Measurements from ENCODE around the gene ITPK1.

ITPK1 gene

GRCh38 chr14:93120517-93120916 is 4.8 kb upstream of the ITPK1 start:
- TF ChIP-seq, protein P1, sequence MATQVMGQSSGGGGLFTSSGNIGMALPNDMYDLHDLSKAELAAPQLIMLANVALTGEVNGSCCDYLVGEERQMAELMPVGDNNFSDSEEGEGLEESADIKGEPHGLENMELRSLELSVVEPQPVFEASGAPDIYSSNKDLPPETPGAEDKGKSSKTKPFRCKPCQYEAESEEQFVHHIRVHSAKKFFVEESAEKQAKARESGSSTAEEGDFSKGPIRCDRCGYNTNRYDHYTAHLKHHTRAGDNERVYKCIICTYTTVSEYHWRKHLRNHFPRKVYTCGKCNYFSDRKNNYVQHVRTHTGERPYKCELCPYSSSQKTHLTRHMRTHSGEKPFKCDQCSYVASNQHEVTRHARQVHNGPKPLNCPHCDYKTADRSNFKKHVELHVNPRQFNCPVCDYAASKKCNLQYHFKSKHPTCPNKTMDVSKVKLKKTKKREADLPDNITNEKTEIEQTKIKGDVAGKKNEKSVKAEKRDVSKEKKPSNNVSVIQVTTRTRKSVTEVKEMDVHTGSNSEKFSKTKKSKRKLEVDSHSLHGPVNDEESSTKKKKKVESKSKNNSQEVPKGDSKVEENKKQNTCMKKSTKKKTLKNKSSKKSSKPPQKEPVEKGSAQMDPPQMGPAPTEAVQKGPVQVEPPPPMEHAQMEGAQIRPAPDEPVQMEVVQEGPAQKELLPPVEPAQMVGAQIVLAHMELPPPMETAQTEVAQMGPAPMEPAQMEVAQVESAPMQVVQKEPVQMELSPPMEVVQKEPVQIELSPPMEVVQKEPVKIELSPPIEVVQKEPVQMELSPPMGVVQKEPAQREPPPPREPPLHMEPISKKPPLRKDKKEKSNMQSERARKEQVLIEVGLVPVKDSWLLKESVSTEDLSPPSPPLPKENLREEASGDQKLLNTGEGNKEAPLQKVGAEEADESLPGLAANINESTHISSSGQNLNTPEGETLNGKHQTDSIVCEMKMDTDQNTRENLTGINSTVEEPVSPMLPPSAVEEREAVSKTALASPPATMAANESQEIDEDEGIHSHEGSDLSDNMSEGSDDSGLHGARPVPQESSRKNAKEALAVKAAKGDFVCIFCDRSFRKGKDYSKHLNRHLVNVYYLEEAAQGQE (IDR thresholded peaks at IDR 0.05; ENCODE audit: insufficient read depth in 1 of 2, low read depth in 2 of 2, low read length in 2 of 2), result no peak
- TF ChIP-seq TAF1 (IDR thresholded peaks at IDR 0.05; ENCODE audit: borderline replicate concordance, insufficient read depth, low read length), result no peak
- no peak for TF ChIP-seq FOXP2 (optimal IDR thresholded peaks at IDR 0.05; ENCODE audit: borderline replicate concordance, extremely low read depth, extremely low read length, insufficient read depth)
- no peak for TF ChIP-seq POLR2AphosphoS5 (IDR thresholded peaks at IDR 0.05; ENCODE audit: low read depth, low read length)
- no peak for TF ChIP-seq SIN3A (IDR thresholded peaks at IDR 0.05; ENCODE audit: borderline replicate concordance, insufficient read depth, low read length)

DNA sequence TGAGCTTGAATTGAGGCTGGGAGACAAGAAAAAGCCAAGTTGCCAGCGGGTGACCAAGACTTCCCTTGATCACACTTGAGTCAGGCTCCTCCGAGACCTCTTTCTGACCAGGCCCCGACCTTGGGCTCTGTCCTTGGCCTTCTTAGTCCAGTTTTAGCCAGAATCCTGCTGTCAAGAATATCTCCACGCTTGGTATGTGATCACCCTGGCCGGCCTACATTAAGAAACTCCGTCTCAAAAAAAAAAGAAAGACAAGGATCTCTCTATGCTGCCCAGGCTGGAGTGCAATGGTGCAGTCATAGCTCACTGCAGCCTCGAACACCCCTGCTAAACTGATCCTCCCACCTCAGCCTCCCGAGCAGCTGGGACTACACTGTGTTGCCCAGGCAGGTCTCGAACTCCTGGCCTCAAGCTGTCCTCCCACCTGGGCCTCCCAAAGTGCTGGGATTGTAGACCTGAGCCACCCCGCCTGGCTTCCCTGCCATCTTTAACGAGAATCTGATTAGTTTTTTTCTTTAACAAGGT is 1.0 kb upstream of the ITPK1 start:
- no peak for TF ChIP-seq POLR2AphosphoS5 (IDR thresholded peaks at IDR 0.05; ENCODE audit: low read depth, low read length)
- TF ChIP-seq SIN3A (IDR thresholded peaks at IDR 0.05; ENCODE audit: borderline replicate concordance, insufficient read depth, low read length), result no peak
- TF ChIP-seq, protein P1 (IDR thresholded peaks at IDR 0.05; ENCODE audit: insufficient read depth in 1 of 2, low read depth in 2 of 2, low read length in 2 of 2), result no peak
- no peak for TF ChIP-seq TAF1 (IDR thresholded peaks at IDR 0.05; ENCODE audit: borderline replicate concordance, insufficient read depth, low read length)
- no peak for TF ChIP-seq FOXP2 (optimal IDR thresholded peaks at IDR 0.05; ENCODE audit: borderline replicate concordance, extremely low read depth, extremely low read length, insufficient read depth)

DNA sequence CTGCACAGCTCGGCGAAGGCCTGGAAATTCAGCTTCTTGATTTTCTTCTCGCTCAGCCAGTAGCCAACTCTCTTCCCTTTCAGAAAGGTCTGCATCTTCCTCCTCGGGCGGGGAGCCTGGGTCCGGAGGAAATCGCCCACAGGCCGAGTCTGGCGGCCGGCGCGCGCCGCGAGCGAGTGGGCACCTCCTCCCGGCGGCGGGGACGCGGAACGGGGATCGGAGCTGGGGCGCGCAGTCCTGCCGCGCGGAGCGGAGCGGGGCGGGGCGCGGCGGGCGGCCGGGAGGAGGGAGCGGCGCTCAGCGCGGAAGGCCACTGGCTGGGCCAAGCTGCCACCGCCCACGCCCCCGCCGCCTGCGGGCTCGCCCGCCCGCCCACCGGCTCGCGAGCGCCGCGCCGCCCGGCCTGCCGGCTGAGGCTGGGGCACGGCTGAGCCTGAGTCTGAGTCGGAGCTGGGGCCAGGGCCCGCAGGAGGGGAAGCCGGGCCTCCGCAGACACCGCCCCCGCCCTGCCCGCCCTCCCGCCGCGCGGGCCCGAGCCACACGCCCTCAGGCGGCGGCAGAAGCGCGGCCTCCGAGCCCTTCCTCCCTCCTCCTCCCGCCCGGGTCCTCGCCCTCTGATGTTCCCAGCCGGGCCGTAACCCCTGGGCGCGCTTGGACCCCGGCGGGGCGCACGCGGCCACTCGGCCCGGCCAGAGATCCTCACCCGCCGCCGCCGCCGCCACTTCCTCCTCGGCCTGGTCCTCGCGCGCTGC is 480 bp downstream of the ITPK1 start:
- TF ChIP-seq FOXP2 (optimal IDR thresholded peaks at IDR 0.05; ENCODE audit: borderline replicate concordance, extremely low read depth, extremely low read length, insufficient read depth) (no peak), POLR2AphosphoS5 (IDR thresholded peaks at IDR 0.05; ENCODE audit: low read depth, low read length) (no peak), SIN3A (IDR thresholded peaks at IDR 0.05; ENCODE audit: borderline replicate concordance, insufficient read depth, low read length) (no peak), TAF1 (IDR thresholded peaks at IDR 0.05; ENCODE audit: borderline replicate concordance, insufficient read depth, low read length) (no peak)
- TF ChIP-seq, protein P1 (IDR thresholded peaks at IDR 0.05; ENCODE audit: insufficient read depth in 1 of 2, low read depth in 2 of 2, low read length in 2 of 2), result no peak

DNA sequence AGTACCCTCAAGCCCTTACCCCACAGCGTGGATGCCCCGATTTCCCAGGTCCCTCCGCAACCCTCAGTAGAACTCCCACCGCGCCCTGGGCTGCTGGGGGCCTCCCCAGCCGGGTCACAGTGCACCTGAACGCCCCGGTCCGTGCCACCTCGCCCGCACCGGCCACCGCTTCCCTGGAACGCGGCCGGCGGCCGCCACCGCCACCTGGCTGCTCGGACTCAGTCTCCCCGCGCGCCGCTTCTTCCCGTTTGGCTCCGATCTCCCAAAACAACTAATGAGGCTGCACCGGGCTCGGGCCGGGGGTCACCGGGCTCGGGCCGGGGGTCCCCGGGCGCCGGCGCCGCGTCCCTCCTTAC is 1.0 kb downstream of the ITPK1 start:
- TF ChIP-seq, protein P1 (IDR thresholded peaks at IDR 0.05; ENCODE audit: insufficient read depth in 1 of 2, low read depth in 2 of 2, low read length in 2 of 2), result no peak
- TF ChIP-seq SIN3A (IDR thresholded peaks at IDR 0.05; ENCODE audit: borderline replicate concordance, insufficient read depth, low read length) (no peak), POLR2AphosphoS5 (IDR thresholded peaks at IDR 0.05; ENCODE audit: low read depth, low read length) (no peak), TAF1 (IDR thresholded peaks at IDR 0.05; ENCODE audit: borderline replicate concordance, insufficient read depth, low read length) (no peak), FOXP2 (optimal IDR thresholded peaks at IDR 0.05; ENCODE audit: borderline replicate concordance, extremely low read depth, extremely low read length, insufficient read depth) (no peak)

All from PFSK-1 (cell line).